Stimulated activated CD4-positive, alpha-beta T cell treated with anti-CD3 and anti-CD28 coated beads, Interleukin-12 subunit alpha, Interleukin-12 subunit beta, amount 100 ng/mL, for 24 hours (primary cell): ENCODE results near the gene PCCA.
"Not testable (repeated sequence)": the region's sequence is repeated elsewhere in the genome, so short reads cannot be mapped to it uniquely, and the experiment has no call there.

Experiments
- DNase-seq, 2 experiments: peaks; one replicate each; pipeline ENCODE4 v3.0.0-alpha.2; 2020; ENCODE audit warnings: low read depth in 2 of 2

Gene PCCA

DNA sequence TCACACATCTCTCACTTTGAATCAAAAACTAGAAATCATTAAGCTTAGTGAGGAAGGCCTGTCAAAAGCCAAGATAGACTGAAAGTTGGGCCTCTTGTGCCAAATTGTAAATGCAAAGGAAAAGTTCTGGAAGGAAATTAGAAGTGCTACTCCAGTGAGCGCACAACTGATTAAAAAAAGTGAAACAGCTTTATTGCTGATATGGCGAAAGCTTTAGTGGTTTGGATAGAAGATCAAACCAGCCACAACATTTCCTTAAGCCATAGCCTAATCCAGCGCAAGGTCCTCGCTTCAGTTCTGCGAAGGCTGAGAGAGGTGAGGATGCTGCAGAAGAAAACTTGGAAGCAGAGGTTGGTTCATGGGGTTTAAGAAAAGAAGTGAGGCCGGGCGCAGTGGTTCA is 7.6 kb downstream of the PCCA start:
- no peak for DNase-seq

DNA sequence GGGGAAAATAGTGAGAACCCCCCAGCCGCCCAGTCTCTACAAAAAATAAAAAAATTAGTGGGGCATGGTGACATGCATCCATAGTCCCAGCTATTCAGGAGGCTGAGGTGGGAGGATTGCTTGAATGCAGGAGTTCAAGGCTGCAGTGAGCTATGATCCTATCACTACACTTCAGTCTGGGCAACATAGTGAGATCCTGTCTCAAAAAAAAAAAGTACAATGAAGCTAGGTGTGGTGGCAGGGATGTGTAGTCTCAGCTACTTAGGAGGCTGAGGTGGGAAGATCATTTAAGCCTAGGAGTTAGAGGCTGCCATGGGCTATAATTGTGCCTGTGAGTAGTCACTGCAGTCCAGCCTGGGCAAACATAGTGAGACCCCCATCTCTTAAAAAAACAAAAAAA is 8.9 kb downstream of the PCCA start:
- no peak for DNase-seq

DNA sequence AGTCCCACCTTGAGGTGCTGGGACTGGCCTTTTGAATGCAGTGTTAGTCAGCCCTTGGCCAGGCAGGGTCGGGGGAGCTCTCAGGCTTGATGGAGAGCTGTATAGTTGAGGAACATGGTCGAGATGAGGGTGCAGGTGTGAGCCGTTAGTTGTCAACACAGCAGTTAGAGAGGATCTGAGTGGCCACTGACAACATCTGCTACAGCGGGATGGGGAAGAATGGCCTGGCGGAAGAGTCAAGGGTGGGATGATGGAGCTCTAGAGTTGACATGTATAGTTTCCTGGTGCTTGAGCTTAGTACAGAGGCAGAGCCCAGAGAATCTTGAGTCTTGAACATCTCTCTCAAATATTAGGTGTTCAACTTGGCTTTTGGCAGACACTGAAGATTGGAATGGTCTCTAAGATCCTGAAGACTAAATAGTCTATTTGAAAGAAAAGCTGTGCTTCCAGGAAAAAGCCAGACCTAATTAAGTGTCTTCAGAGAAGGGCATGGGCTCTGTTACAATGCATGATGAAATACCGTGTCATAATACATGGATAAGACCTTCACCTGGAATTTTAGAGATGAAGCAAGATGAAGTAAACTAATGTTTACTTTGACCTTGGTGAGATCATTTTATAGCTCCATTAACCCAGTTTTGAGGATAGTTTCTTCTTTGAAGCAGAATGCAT is 9.7 kb downstream of the PCCA start:
- no peak for DNase-seq

DNA sequence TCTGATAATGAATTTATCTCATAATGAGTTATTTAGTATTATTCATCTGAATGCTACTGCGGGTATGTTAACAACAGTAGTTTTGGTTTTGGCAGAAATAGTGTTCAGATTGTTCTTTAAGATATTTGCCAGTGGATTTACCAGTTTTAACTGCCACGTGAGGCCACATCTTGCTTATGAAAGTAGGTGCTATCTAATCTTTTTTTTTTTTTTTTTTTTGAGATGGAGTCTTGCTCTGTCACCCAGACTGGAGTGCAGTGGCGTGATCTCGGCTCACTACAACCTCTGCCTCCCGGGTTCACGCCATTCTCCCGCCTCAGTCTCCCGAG is 10.2 kb downstream of the PCCA start:
- not testable (repeated sequence) for DNase-seq

DNA sequence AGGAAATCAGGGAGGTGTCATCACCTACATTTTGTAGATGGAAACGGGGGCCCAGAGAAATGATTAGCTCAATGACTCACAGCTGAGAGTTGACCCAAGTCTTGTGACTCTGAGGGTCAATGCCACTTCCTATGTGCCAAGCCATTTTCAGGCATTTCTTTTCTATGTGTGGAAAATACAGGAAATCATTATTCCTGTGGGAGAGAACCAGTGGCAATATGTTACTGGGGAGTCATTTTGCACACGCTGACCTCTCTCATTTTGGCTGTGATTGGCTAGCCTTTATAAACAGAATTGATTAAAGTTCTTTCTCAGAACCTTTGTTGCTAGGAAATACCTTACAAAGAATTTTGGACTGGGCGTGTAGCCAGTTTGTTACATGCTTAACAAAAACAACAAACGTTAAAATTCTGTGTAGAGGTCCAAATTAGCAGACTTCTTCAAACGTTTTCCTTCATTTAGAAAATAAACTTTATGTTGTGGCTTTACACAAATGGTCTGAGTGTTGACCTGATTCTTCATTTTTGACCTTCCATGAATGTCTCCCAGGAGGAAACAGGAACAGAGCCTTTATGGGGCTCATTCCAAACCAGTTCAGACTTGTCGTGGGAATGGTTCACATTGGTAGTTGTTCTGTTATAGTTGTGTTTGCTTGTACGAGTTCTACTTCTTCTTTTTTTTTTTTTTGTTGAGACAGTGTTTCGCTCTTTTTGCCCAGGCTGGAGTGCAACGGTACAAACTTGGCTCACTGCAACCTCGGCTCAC is 11.4 kb downstream of the PCCA start:
- no peak for DNase-seq

DNA sequence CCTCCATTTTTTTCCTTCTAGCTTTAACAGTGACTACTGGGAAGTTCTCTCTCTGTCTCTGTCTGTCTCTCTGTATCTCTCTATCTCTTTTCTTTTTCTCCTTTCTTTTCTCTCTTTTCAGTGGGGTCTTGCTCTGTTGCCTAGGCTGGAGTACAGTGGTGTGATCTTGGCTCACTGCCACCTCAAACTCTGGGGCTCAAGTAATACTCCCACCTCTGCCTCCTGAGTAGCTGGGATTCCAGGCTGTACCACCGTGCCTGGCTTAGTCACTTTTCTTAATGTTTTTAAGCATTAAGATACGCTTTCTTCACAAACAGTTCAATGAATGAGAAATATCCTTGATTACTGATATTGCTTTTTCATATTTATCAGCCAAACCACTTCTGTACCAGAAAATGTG is 13.1 kb downstream of the PCCA start:
- no peak for DNase-seq

DNA sequence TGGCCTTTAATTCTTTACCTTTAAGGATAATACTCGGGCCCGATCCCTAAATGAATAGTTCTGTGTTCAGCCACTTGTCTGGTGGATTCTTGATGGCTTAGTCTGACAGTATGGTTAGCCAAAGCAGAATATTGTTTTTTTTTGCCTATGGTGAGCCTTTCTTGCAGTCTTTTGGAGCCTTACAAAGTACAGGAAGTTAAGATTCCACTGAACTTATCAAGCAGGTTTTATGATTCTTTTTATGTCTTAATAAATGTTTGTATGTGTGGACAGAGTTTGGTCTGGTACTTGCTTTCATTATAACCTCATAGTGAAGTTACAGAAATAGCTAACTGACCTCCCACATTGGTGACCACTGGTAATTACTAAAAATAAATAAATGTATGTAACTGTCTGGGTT is 17.1 kb downstream of the PCCA start:
- no peak for DNase-seq

DNA sequence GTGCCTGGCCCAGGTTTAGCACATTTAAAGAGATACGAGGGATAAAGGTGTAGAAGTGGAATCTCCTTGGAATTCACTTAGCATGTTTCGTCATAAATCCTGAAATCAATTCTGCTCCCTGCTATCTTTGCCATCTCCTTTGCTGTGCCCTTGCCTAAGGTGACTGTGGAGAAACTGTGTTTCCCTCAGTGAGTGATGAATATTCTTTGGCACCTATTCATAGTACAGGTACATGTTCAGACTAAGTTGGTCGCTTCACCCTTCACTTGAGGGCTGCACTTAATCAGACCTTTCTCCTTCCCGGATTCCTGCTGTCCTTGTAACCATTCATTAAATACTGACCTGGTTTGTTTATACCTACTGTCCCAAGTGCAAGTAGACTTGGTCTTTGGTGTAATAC is 17.8 kb downstream of the PCCA start:
- no peak for DNase-seq

DNA sequence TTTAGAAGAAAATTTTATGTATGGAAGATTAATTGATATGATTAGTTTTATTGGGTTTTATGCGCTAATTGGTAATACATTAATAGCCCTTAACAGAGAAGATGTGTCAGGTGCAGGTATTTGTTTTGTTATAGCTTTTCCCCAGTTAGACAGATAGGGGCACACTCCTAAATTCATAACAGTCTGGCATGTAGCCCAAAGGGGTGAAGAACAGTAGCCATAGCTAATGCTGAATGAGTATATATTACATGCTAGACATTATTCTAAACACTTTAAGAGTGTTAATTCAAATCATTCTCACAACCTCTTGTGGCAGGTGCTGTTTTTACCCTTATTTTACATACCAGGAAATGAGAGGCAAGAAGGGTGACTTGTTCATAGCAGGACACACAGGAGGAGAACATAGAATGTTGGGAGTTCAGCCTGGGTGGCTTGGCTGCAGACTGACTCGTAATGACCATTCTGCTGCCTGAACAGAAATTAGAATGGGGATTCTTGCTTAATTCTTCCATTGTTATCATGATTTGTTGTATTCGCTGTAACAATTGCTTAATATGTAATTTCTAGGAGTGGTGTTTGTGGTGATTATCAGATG is 20.1 kb downstream of the PCCA start:
- DNase-seq, result no peak

DNA sequence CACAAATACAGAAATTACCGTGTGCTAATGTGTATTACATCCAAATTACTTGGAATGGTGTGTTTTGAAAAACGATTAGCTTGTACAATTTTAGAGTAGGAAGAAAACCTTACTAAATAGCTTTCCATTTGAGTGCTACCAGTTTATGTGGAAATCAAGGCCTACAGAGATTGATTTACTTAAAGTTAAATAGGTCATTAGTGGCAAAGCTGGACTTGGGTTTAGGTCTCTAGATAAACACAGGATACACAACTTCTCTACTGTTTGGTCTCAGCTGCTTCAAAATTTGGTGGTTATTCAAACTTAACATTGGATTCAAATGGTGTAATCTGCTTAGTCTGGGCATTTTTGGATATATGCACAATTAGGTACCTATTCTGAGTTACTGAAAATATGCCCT is 21.4 kb downstream of the PCCA start:
- DNase-seq, result no peak

DNA sequence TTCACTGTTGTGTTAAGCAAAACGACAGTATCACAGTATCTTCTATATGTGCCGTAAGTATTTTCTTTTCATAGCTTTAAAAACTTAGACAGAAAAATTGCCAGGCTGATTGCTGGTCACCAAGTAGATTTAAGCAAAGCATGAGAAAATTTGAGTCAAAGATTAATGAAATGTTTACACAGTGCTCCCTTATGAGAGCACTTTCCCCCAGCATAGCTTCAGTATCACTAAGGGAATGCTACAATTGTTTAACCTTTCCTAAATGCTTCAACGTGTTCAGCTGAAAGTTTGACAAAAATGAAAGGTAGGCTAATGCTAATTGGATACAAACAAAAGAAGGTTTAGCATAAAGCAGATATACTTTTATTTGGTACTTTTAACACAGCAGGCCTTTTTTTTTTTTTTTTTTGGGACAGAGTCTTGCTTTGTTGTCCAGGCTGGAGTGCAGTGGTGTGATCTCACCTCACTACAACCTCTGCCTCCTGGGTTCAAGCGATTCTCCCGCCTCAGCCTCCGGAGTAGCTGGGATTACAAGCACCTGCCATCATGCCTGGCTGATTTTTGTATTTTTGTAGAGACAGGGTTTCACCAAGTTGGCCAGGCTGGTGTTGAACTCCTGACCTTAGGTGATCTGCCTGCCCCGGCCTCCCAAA is 23.4 kb downstream of the PCCA start:
- DNase-seq, result no peak

DNA sequence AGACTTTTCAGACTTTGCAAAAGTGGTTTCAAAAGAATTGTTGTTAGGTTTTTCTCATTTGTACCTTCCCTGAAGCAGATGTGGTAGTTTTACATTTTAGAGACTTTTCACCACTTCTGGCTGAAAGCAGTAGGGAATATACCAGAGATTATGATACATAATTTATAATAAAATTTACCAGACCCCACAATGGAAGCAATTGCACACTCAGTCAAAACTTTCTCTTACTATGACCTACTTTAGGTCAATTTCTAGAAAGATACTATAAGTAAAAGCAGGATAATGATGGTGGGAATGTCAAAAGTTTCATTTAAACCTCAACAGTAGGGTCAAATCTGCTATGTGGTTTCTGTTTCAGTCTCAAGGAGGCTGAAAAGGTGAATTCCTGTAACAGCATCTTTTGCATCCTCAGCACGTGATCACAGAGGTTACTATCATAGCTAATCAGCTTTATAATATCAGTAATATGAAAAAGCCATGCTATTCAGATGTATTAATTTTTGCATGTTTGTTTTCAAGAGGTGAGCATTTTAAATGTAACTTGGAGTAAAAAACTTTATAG is 26.9 kb downstream of the PCCA start:
- DNase-seq, result no peak

DNA sequence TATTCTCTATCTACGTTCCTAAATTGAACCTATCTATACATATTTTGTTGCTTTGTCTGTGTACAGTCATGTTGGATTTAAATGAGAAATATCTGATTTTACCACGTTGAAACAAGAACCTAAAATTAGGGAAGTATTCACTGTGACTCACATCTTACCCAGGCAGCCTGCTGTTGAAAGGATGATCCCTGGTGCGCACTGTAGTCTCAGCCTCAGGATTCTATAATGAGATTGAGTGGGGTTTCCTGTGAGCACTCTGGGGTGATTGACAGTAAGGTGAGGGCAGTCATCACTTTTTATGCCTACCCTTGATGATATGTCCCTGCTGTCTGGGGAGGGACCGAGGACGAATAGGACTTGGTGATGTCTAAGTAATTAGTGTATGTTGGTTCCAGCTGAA is 35.4 kb downstream of the PCCA start:
- no peak for DNase-seq

DNA sequence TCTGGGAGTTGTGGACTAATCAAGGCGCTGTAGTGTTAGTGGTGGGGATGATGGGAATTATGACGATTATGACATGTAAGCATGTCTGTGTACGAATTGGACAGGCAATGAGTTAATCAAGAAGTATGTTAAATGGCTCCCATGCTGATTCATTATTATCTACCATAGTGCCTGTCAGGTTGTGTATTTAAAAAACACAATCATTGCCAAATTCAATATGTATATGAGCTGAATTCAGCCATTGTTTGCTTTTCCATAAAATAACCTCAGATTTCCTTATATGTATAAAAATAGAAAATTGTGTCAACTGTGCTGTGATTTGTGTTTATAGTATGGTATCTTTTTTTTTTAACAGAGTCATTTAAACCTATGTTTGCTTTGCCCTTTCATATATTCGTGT is 37.1 kb downstream of the PCCA start:
- no peak for DNase-seq

DNA sequence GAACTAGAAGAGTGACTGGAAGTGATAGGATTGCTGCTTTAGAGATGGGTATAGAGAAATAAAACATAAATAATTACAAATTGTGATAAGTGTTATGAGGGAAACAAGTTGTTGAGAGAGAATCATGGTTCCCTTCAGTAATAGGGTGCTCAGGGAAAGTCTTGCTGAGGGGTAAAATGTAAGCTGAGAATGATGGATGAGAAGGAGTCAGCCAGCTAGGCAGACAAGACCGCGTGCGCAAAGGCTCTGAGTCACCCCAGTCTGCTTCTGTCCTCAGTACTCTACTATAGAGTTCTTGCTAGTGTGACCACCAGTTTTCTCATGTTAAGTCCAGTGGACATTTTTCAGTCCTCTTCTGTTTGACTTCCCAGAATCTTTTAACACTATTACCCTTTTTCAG is 39.5 kb downstream of the PCCA start:
- DNase-seq, result no peak

DNA sequence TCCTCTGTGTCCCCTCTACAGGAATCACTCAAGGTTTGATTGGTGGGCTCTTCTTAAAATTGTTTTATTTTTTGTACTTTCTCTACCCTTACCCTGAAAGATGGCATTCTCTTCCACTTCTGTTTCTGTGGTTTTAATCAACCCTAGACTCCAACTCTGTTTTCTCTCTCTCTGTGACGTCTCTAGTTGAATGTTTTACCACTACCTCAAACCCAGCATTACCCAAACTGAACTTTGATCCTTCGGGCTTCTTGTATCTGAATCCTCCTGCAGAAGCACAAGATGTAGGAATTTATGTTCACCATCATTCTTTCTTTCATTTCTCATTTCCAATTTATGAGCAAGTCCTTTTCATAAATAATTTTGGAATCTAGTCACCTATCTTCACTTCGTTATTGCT is 39.9 kb downstream of the PCCA start:
- DNase-seq, result no peak

DNA sequence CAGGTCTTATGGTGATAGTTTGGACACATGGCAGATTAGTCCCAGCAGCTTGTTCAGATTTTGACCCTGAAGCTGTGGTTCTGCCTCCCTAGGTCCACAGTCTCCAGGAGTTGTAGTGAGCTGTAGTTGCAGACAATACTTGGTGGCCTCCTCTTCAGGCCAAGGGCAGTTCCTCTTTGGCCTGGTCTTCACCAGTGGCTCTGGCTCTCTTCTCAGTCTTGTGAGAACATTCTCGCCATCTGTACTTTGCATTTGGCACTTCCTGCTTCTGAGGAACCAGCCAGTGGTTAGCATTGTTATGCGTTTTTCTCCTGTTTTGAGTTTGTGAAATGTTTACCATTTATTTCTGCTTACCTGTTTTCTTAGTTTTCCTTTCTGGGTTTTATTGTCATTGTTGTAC is 40.7 kb downstream of the PCCA start:
- no peak for DNase-seq

DNA sequence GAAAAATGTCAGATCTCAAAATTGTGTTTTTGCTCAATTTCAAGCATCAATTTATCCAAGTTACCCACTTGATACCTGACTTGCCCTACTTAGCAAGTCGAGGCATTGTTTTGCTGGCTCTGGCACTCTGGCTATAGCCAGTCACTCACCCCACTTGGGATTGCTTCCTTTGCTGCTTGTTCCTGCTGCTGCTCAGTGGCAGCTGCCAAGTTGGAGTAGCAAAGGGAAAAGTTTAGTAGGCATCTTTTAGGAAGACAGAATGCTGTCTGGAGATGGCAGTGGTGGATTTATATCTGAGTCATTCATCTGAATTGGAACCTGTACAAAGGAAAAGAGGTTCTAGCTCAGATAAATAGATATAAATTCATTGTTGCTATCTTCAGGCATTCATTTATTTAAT is 41.2 kb downstream of the PCCA start:
- no peak for DNase-seq

DNA sequence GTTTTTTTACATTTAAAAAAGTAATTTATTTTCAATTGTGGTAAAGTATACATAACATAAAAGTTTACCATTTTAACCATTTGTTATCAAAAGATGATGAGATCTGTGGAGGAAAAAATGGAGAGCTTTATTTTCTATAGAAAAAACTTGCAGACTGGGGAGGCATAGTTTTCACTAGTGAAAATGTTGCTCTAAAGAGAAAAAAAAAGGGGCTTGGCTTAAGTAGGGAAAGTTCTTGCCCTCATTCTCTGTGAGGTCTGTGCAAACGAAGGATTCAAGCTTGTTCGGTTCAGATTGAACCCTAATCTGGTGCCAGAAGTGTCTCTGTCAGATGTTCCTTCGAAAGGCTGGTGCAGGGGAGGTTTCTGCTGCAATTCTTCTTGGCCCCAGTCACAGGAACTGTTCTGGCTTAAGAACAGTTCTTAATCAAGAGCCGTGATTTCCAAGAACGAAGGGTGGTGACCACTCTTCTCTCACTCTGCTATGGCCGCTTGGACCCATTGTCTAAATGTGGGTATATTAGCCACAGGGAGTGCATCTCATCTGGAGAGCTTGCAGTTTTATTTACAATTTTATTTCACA is 42.1 kb downstream of the PCCA start:
- no peak for DNase-seq

DNA sequence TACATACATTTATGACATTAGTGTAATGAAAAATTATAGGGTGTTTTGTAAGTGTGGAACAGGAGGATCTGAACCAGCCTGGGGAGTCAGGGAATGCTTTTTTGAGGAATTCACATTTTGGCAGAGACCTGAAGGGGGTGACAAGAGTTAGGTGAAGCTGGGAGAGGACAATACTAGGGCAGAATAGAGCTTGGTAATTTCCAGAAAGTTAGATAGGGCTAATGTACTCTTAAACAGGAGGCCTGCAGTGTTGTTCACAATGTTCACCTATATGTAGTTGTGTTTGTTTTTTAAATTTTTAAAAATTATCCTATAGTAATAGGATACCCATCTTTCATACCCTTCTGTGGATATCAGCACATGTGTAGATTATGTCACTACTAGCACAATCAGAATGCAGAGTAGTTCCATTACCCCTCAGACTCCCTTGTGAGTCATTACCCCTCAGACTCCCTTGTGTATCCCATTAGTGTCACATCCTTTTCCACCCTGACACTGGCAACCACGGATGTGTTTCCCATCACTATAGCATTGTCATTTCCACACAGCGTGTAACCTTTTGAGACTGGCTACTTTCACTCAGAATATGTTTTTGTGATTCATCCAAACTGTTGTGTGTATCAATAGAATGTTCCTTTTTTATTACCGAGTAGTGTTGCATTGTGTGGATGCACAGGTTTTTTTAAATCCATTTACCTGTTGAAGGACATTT is 43.1 kb downstream of the PCCA start:
- peak; percentile 17 to 18 for DNase-seq

DNA sequence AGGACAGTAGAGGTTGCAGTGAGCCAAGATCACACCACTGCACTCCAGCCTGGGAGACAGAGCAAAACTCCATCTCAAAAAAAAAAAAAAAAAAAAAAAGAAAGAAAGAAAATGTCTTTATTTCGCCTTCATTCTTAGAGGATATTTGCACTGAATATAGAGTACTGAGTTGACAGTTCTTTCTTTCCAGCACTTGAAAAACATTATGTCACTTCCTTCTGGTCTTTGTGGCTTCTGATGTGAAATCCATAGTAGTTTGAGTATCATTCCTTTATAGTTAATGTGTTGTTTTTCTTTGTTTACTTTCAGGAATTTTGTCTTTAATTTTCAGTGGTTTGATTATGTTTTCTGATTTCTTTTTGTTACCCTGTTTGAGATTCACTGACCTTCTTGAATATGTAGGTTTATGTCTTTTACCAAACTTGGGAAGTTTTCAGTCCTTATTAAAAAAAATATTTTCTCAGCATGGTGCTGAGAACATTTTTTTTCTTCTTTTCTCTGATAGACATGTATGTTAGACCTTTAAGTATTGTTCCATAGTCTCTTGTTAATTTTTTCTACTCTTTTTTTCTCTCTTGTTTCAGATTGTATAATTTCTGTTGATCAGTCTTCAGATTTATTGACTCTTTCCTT is 50.1 kb downstream of the PCCA start:
- DNase-seq, result no peak
